Osteoblast (primary cell): ENCODE measurements around the gene KCND2. TPM values are rescaled to one million over a fixed set of nuclear protein-coding genes. Genes with fewer than 3 reads are reported as not detected.

ENCODE experiments used
- DNase-seq: peaks from one replicate; pipeline ENCODE4 v3.0.0; 2011; ENCODE audit warnings: low spot score, mixed read lengths; ENCODE audit not compliant: insufficient read length; ENCODE audit errors: missing footprints
- H2AFZ ChIP-seq: 2 replicates; pipeline ENCODE4 v1.6.0; 2011; ENCODE audit warnings: mild to moderate bottlenecking, low read length
- H3K27ac ChIP-seq: 2 replicates; pipeline ENCODE4 v1.5.1; 2011; ENCODE audit warnings: mild to moderate bottlenecking, low read depth, low read length, moderate library complexity
- H3K27me3 ChIP-seq: 2 replicates; pipeline ENCODE4 v1.6.0; 2012; ENCODE audit warnings: mild to moderate bottlenecking, control low read depth, inconsistent platforms, low read length, moderate library complexity; ENCODE audit not compliant: insufficient read depth
- H3K36me3 ChIP-seq: 2 replicates; pipeline ENCODE4 v1.5.1; 2011; ENCODE audit warnings: mild to moderate bottlenecking, low read length, control low read depth, moderate library complexity; ENCODE audit not compliant: insufficient read depth
- H3K4me1 ChIP-seq: 2 replicates; pipeline ENCODE4 v1.5.1; 2011; ENCODE audit warnings: mild to moderate bottlenecking, low read length, control low read depth, moderate library complexity; ENCODE audit not compliant: insufficient read depth
- H3K4me2 ChIP-seq: 2 replicates; pipeline ENCODE4 v1.6.0; 2011; ENCODE audit warnings: mild to moderate bottlenecking, low read length; ENCODE audit not compliant: insufficient read depth
- H3K4me3 ChIP-seq: fragments of 200-600 bp; sonication (generic); 3 replicates; pipeline ENCODE4 v1.5.1; 2012; ENCODE audit warnings: mild to moderate bottlenecking, low read length, inconsistent platforms; ENCODE audit not compliant: insufficient read depth
- H3K79me2 ChIP-seq: 2 replicates; pipeline ENCODE4 v1.6.0; 2012; ENCODE audit warnings: mild to moderate bottlenecking, low read length, control low read depth, inconsistent platforms; ENCODE audit not compliant: insufficient read depth
- H3K9me3 ChIP-seq: 2 replicates; pipeline ENCODE4 v1.5.1; 2011; ENCODE audit warnings: low read depth, low read length, control low read depth
- H4K20me1 ChIP-seq: 2 replicates; pipeline ENCODE4 v1.6.0; 2012; ENCODE audit warnings: mild to moderate bottlenecking, low read length, control low read depth; ENCODE audit not compliant: insufficient read depth
- total RNA-seq: library from RNA; depleted of rRNA; stranded (reverse); fragments of >200 nt; gene quantifications from 2 replicates; pipeline ENCODE4 v1.2.3, GENCODE V29; 2012
- TF ChIP-seq, protein P1 (sequence below): IDR thresholded peaks from 2 replicates; pipeline ENCODE4 v1.5.1; 2011; ENCODE audit warnings: mild to moderate bottlenecking, low read depth, low read length, moderate library complexity; ENCODE audit errors: extremely low read depth

The KCND2 gene
- total RNA-seq, 1 donor = 6.5 TPM

DNA sequence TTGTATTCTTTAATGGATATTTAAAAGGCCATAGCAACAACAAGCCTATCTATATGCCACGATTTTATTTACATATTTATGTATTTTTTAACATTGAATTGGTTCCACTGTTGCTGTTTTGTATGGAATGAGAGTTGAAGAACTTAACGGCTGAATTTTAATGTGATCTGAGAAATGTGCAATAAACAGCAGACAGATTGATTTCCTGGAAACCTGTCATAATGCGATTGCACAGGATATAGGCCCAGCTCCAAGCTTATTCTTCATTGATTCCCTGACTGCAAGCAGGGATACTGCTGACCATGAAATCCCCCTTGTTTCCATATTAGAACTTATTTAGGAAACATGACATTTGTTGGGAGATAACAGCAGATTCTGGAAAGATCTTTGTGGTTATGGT, 195.6 kb downstream of the KCND2 start:
- no peaks in the 10 kb centered on the region for H3K79me2 ChIP-seq
- H3K9me3 ChIP-seq = no peaks in the 10 kb centered on the region
- no peak for DNase-seq
- H3K4me2 ChIP-seq = no peak overlapping the region
- no peaks in the 10 kb centered on the region for H3K4me1 ChIP-seq
- no peaks in the 10 kb centered on the region for H4K20me1 ChIP-seq
- no peaks in the 10 kb centered on the region for H3K36me3 ChIP-seq
- TF ChIP-seq, protein P1, sequence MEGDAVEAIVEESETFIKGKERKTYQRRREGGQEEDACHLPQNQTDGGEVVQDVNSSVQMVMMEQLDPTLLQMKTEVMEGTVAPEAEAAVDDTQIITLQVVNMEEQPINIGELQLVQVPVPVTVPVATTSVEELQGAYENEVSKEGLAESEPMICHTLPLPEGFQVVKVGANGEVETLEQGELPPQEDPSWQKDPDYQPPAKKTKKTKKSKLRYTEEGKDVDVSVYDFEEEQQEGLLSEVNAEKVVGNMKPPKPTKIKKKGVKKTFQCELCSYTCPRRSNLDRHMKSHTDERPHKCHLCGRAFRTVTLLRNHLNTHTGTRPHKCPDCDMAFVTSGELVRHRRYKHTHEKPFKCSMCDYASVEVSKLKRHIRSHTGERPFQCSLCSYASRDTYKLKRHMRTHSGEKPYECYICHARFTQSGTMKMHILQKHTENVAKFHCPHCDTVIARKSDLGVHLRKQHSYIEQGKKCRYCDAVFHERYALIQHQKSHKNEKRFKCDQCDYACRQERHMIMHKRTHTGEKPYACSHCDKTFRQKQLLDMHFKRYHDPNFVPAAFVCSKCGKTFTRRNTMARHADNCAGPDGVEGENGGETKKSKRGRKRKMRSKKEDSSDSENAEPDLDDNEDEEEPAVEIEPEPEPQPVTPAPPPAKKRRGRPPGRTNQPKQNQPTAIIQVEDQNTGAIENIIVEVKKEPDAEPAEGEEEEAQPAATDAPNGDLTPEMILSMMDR = no peak
- H3K27me3 ChIP-seq = no peaks in the 10 kb centered on the region
- H3K4me3 ChIP-seq = no peak overlapping the region
- H2AFZ ChIP-seq = no peak overlapping the region
- no peak overlapping the region for H3K27ac ChIP-seq

DNA sequence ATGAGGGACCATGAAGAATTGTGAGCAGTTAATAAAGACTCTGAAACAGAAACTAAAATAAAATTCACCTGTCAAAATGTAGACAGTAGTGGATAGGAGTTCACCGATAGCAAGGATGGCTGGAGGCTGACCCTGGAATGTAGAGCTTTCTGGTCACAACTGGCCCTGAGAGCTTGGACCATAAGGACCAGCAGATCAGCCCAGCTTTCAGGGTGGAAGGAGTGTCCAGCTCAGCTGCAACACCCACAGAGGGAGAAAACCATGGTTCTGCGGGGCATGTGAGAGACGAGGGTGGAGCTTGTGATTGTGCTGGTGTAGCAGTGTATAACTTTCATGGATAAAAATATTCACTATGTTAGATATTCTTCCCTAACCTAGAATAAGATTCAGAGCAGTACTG, 199.9 kb downstream of the KCND2 start:
- H3K4me2 ChIP-seq = no peak overlapping the region
- H2AFZ ChIP-seq = no peak overlapping the region
- H4K20me1 ChIP-seq = no peaks in the 10 kb centered on the region
- no peaks in the 10 kb centered on the region for H3K27me3 ChIP-seq
- no peaks in the 10 kb centered on the region for H3K9me3 ChIP-seq
- DNase-seq = no peak
- H3K79me2 ChIP-seq = no peaks in the 10 kb centered on the region
- no peaks in the 10 kb centered on the region for H3K36me3 ChIP-seq
- no peak overlapping the region for H3K4me3 ChIP-seq
- no peaks in the 10 kb centered on the region for H3K4me1 ChIP-seq
- no peak overlapping the region for H3K27ac ChIP-seq
- TF ChIP-seq, protein P1 = no peak

DNA sequence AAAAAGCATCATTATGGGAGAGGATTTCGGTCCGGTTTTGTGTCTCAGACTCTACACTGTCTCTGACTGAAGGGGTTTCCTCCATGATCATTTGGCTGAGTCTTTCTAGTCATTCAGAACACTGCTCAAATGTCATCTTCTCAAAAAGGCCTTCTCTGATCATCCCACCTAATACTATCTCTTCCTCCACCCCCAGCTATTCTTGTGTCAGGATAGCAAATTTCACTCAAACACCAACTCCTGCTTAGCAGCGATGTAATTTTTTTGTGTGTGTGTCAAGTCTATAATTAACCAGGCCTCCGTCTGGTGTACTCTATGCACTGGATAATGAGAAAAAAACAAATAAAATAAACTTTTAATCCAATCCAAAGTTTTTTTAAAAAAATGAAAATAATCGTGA, 200.4 kb downstream of the KCND2 start:
- no peaks in the 10 kb centered on the region for H3K79me2 ChIP-seq
- H3K9me3 ChIP-seq = no peaks in the 10 kb centered on the region
- H3K4me1 ChIP-seq = no peaks in the 10 kb centered on the region
- H3K4me3 ChIP-seq = no peak overlapping the region
- H3K4me2 ChIP-seq = no peak overlapping the region
- no peak for DNase-seq
- no peaks in the 10 kb centered on the region for H4K20me1 ChIP-seq
- H3K27ac ChIP-seq = no peak overlapping the region
- H3K36me3 ChIP-seq = no peaks in the 10 kb centered on the region
- H2AFZ ChIP-seq = no peak overlapping the region
- TF ChIP-seq, protein P1 = no peak
- H3K27me3 ChIP-seq = no peaks in the 10 kb centered on the region

DNA sequence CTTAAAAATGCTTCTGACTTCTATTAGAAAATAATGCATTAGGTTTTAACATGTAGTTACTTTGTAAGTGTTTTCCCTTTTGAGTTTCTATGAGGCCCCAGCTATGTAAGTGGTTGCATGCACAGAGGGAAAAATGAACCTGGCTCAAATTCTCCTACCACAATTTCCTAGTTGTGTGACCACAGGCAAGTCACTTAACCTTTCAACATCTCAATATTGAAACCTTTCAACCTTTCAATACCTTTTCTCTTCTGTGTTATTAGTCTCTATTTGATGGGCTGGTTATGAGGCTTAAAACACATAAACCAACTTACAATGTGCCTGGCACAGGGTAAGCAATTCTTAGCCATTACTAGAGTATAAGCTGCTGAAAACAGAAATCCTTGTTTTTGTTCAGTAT, 203.0 kb downstream of the KCND2 start:
- no peak overlapping the region for H3K4me2 ChIP-seq
- no peak overlapping the region for H2AFZ ChIP-seq
- H3K9me3 ChIP-seq = no peaks in the 10 kb centered on the region
- no peaks in the 10 kb centered on the region for H3K79me2 ChIP-seq
- TF ChIP-seq, protein P1 = no peak
- H3K36me3 ChIP-seq = no peaks in the 10 kb centered on the region
- H3K4me3 ChIP-seq = no peak overlapping the region
- H3K27me3 ChIP-seq = no peaks in the 10 kb centered on the region
- no peaks in the 10 kb centered on the region for H4K20me1 ChIP-seq
- no peaks in the 10 kb centered on the region for H3K4me1 ChIP-seq
- DNase-seq = no peak
- H3K27ac ChIP-seq = no peak overlapping the region
